ENCODE results near the gene GOLGA8J.
"Not testable (repeated sequence)": the region's sequence is repeated elsewhere in the genome, so short reads cannot be mapped to it uniquely, and the experiment has no call there.

Gene GOLGA8J

DNA sequence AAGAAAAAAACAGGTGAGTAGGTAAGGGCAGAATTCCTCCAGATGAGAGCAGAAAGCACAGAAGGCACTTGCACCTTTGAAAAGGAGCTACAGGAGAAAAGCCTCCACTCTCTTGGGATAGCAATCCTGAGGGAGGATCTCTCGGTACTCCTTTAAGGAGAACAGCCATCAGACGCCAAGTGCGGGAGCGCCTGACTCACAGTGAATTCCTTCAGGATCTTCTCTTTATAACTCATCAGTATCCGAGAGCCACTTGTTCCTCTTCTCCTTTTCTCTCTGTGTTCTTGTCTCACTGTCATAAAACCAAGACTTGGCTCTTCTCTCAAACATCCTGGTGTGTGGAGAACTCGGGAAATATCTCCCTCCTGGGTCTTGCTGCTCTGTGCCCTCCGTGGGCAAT, 10.1 kb upstream of the GOLGA8J start:
- DNase-seq (ENCODE audit: low read depth in 2 of 2): no peak

DNA sequence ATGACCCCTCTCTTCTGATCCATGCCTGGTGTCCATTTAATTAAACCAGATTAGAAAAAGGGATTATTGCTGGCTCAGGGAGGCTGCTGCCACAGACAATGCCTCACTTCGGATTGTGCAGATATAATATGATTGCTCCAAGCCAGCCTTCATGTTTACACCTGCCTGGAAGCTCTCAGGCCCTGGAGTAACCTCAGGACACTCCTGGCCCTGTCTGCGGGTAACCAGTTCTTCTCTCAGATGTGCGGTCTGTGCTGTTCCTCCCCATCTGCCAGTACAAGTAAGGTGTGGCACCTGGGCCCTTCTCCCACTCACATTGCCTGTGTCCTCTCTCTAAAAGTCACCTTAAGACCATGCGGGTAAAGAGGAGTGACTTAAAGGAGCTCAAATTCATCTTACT, 8.8 kb upstream of the GOLGA8J start:
- no peak for DNase-seq (ENCODE audit: low read depth in 2 of 2)

DNA sequence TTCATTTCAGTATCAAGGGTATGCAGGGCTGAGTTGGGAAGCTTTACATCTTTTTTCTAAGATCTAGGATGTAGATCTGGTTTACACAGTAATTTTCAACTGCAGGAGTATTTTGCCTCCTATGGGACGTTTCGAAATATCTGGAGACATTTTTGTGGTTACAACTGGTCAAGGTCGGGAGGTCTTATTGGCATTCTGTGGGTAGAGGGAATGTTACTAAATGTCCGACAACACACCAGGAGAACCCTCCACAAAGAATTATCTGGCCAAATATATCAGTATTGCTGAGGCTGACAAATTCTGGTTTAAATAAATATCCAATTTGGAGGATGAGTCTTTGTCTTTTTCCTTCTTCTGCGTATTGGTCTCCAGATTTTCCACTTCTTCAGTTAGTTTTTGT, 1.9 kb upstream of the GOLGA8J start:
- not testable (repeated sequence) for DNase-seq (ENCODE audit: low read depth in 2 of 2)

DNA sequence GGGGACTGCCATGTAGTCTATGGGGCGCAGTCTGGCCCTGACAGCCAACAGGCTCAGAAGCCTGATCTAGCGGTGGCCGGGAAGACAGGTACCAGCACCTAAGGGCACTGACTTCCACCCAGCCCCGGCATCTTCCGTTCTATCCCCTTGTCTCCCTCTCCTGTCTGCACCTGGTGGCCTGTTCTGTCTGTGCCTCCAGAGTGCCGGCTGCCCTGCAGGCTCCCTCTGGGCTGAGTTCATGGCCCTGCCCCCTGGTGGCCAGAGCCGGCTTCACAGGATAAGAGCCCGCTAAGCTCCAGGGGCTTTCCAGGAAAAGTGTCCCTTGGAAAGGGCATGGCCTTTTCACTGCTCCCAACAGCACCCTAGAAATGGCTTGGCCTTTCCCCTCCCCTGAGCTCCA, 15.1 kb downstream of the GOLGA8J start:
- not testable (repeated sequence) for DNase-seq (ENCODE audit: low read depth in 2 of 2)

DNA sequence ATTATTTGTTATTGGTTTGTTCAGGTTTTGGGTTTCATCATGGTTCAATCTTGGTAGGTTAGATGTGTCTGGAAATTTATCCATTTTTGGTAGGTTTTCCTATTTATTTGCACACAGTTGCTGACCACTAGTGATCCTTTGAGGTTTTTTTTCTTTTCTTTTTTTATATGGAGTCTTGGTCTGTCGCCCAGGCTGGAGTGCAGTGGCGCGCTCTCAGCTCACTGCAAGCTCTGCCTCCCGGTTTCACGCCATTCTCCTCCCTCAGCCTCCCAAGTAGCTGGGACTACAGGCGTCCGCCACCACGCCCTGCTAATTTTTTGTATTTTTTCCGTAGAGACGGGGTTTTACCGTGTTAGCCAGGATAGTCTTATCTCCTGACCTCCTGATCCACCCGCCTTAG, 20.1 kb downstream of the GOLGA8J start:
- DNase-seq (ENCODE audit: low read depth in 2 of 2): not testable (repeated sequence)

DNA sequence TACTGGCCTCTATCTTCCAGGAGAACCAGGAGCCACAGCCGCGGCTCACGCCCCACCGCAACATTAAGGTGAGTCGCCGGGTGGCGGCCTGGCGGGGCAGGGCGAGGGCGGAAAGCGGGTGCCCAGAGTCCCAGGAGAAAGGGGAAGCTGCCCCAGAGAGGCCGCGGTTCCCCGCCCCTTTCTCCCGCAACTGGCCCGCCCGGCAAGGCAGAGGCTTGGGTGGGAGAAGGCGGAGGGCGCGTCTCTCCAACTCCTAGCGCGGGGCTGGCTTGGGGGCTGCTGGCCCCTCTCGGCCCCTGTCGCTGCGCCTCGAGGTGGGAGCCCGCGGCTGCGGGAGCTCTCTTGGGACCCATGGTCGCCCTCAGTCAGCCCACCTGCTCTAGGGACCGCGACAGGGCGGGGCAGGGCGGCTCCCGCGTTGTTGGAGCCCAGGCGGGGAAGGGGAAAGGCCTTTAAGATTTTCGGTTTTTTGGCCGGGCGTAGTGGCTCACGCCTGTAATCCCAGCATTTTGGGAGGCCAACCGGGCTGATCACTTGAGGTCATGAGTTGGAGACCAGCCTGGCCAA, 21.3 kb downstream of the GOLGA8J start:
- DNase-seq (ENCODE audit: low read depth in 2 of 2): not testable (repeated sequence)

DNA sequence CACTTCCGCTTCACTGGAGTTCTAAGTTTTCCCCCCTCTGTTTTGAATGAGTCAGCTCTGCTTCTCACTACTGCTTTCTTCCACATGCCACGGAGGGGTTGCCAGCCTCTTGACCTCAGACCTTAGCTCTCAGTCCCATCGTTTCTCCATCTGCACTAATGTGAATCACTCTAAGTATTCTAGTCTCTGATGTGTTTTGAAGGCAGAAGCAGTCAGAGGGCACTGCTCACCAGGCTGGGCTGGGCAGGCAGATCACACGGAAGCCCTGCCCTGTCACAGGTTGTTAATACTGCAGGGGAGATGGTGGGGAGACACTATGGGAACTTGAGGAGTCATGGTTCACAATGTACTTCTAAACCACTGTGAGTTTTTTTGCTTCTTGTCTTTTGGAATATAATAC, 27.8 kb downstream of the GOLGA8J start:
- not testable (repeated sequence) for DNase-seq (ENCODE audit: low read depth in 2 of 2)

DNA sequence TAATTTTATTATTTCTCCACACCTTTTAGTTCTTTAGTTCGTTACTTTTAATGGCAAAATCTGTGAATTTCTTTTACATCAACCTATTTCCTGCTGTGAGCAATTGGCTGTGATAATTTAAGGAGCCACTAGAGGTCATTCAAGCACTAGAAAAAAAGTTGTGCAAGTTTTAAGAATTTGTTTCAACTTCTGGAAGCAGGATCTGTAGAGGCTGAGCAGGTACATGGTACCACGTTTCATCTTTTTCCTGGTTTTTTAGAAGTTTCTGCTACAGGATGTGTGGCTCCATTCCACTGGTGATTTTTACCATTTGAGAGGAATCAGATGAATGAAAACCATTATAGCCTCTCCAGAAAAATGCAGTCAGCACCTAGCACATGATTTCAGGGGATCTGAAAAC, 47.3 kb downstream of the GOLGA8J start:
- not testable (repeated sequence) for DNase-seq (ENCODE audit: low read depth in 2 of 2)

DNA sequence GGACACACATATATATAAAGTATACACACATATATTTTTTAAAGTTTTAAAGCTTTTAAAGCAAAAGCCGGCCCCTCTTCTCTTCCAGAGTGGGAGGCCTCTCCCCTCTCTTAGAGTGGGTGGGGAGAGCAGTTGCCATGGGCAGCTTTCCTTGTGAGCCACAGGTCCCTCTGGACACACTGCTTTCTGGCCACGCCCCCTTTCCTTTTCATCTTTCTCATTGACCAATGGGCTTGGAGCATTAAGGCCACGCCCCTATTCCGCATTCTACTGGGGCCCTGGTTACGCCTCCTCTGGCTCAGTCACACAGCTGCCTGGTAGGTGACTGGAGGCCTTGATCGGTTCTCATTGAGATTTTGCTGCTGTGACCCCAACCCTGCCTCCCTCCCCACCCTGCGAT, 52.0 kb downstream of the GOLGA8J start, which contains the start of gene GOLGA8T:
Gene GOLGA8T (plus strand): TSS at position 301 of the 400 bp plus-strand sequence. CDS start 98 bp downstream, at position 399.
- not testable (repeated sequence) for DNase-seq (ENCODE audit: low read depth in 2 of 2)
